ENCODE results near the gene WDR31.
A peak's percentile ranks its signal among the peaks of the same experiment; 100 is the strongest.

- TF ChIP-seq, protein P1, sequence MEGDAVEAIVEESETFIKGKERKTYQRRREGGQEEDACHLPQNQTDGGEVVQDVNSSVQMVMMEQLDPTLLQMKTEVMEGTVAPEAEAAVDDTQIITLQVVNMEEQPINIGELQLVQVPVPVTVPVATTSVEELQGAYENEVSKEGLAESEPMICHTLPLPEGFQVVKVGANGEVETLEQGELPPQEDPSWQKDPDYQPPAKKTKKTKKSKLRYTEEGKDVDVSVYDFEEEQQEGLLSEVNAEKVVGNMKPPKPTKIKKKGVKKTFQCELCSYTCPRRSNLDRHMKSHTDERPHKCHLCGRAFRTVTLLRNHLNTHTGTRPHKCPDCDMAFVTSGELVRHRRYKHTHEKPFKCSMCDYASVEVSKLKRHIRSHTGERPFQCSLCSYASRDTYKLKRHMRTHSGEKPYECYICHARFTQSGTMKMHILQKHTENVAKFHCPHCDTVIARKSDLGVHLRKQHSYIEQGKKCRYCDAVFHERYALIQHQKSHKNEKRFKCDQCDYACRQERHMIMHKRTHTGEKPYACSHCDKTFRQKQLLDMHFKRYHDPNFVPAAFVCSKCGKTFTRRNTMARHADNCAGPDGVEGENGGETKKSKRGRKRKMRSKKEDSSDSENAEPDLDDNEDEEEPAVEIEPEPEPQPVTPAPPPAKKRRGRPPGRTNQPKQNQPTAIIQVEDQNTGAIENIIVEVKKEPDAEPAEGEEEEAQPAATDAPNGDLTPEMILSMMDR (IDR thresholded peaks at IDR 0.05), result peak in 3 of 7 experiments; percentile 5 to 13 (median 8)
- TF ChIP-seq POLR2AphosphoS5 (IDR thresholded peaks at IDR 0.05) (no peak), POLR2A (IDR thresholded peaks at IDR 0.05) (no peak)
Measured at GRCh38 chr9:113317777-113318176, 22.3 kb downstream of the WDR31 start.

Measured in stomach (tissue), 4 donors.